PC-9 (cell line): Measurements from ENCODE around the gene CYFIP1.

ENCODE experiments used
- CTCF ChIP-seq: fragments of 200-600 bp; sonication (generic); conservative IDR thresholded peaks from 2 replicates; pipeline ENCODE4 v1.6.1; 2017; ENCODE audit warnings: mixed run types, antibody characterized with exemption, mild to moderate bottlenecking, moderate library complexity
- EZH2 ChIP-seq: fragments of 200-600 bp; sonication (generic); IDR thresholded peaks from 2 replicates; pipeline ENCODE4 v1.8.0; 2017; ENCODE audit warnings: antibody characterized with exemption, low read depth

DNA sequence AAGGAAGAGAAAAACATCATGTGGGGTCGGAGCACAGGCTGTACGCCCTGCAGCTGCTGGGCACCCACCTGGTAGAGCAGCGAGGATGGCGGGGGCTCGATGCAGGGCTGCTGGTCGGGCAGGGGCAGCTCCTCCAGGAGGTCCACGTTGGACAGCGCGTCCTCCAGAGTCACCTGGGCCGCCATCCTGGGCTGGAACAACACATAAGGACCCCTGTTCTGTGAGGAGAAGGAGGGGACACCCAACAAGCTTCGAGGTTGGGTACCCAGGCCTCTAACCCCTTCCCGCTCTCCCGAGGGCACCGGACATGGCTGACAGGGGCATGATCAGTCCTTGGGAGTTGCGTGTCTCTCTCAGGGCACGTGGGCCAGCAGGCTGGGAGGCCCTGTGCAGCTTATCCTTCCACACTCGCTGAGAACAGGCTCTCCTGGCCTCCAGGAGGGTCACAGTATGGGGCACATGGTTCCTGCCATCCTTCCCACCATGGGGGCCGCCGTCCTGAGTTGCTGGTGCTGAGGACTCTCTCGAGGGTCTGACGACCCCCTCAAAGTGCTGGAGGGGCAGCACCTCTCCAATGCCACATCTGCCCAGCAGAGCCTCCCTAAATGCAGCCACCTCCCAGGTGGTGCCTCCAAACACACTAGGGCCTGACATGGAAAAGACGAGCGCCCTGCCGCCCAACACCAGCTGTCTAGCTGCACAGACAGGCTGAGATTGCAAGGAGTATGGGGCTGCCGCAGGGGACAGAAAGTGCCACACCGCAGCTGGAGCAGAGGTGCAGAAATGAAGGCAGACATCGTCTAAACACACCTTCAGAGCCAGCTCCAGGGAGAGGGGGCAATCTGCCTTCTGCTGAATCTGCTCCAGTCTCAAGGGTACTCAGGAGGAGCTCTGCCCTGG, 32.8 kb downstream of the CYFIP1 start:
- no peak for TF ChIP-seq CTCF
- no peak for TF ChIP-seq EZH2
